HFF-Myc (cell line): ENCODE data around the gene HEMGN.
"Not testable (repeated sequence)": the region's sequence is repeated elsewhere in the genome, so short reads cannot be mapped to it uniquely, and the experiment has no call there.

ENCODE experiments used
- DNase-seq: peaks from one replicate; pipeline ENCODE4 v3.0.0-alpha.2; 2011; ENCODE audit warnings: low read depth; ENCODE audit errors: extremely low read depth
- H3K4me3 ChIP-seq: replicated peaks from 2 replicates; pipeline ENCODE4 v1.5.1; 2011; ENCODE audit warnings: low read depth, mild to moderate bottlenecking, control low read depth, low read length
- CTCF ChIP-seq: IDR thresholded peaks from 2 replicates; pipeline ENCODE4 v1.5.1; 2012; ENCODE audit warnings: mild to moderate bottlenecking, low read depth, low read length, control low read depth; ENCODE audit errors: missing control alignments

The HEMGN gene

GRCh38 chr9:97958812-97959511 is 21.0 kb upstream of the HEMGN start:
- TF ChIP-seq CTCF: no peak
- no peak overlapping the region for H3K4me3 ChIP-seq
- DNase-seq: no peak

GRCh38 chr9:97956331-97956730 is 18.4 kb upstream of the HEMGN start:
- no peak for DNase-seq
- no peak overlapping the region for H3K4me3 ChIP-seq
- no peak for TF ChIP-seq CTCF

GRCh38 chr9:97954550-97954989 is 16.6 kb upstream of the HEMGN start:
- H3K4me3 ChIP-seq: no peak overlapping the region
- no peak for DNase-seq
- TF ChIP-seq CTCF: peak; percentile 58

- H3K4me3 ChIP-seq, DNase-seq: not testable (repeated sequence)
These were observed 12.9 kb upstream of the HEMGN start for GRCh38 chr9:97950873-97951272.

GRCh38 chr9:97947094-97947493 is 9.1 kb upstream of the HEMGN start:
- not testable (repeated sequence) for H3K4me3 ChIP-seq, DNase-seq

- H3K4me3 ChIP-seq, DNase-seq: not testable (repeated sequence)
These were observed 7.5 kb upstream of the HEMGN start for GRCh38 chr9:97945470-97945869.

GRCh38 chr9:97944612-97945011 is 6.6 kb upstream of the HEMGN start:
- no peak for TF ChIP-seq CTCF
- no peak overlapping the region for H3K4me3 ChIP-seq
- DNase-seq: no peak

- no peak for DNase-seq
- TF ChIP-seq CTCF: no peak
- no peak overlapping the region for H3K4me3 ChIP-seq
These were observed 5.4 kb upstream of the HEMGN start for GRCh38 chr9:97943308-97943855.
